GM21360 (cell line): ENCODE results near the gene SLC4A9.
"Not testable (repeated sequence)": the region's sequence is repeated elsewhere in the genome, so short reads cannot be mapped to it uniquely, and the experiment has no call there.

Experiments used
- ATAC-seq: cut with Tn5 transposase; IDR thresholded peaks from one replicate; pipeline ENCODE4 v1.9.1; 2021; ENCODE audit warnings: mild to moderate bottlenecking, moderate library complexity; ENCODE audit not compliant: unreplicated experiment

The SLC4A9 gene

GRCh38 chr5:140393738-140394137 is 33.7 kb downstream of the SLC4A9 start:
- ATAC-seq, result no peak

GRCh38 chr5:140398379-140398811 is 38.4 kb downstream of the SLC4A9 start:
- no peak for ATAC-seq

GRCh38 chr5:140399979-140400729 is 40.2 kb downstream of the SLC4A9 start:
- peak; percentile 1 for ATAC-seq

- ATAC-seq, result peak; percentile 61
These were observed 40.9 kb downstream of the SLC4A9 start for GRCh38 chr5:140400730-140401361.

GRCh38 chr5:140401362-140402257 is 41.6 kb downstream of the SLC4A9 start, which contains the start of gene ANKHD1:
ANKHD1 (plus strand) TSS chr5:140401833; CDS start chr5:140401968, 135 bp downstream.
- peak; percentile 81 for ATAC-seq

- ATAC-seq, result no peak
These were observed 42.5 kb downstream of the SLC4A9 start for GRCh38 chr5:140402258-140403074.

- no peak for ATAC-seq
These were observed 43.6 kb downstream of the SLC4A9 start for GRCh38 chr5:140403613-140404012.

- no peak for ATAC-seq
These were observed 48.8 kb downstream of the SLC4A9 start for GRCh38 chr5:140408750-140409241.

- ATAC-seq, result no peak
These were observed 53.2 kb downstream of the SLC4A9 start for GRCh38 chr5:140413230-140413629.

- ATAC-seq, result no peak
These were observed 57.2 kb downstream of the SLC4A9 start for GRCh38 chr5:140417235-140417634.

GRCh38 chr5:140418862-140419520 is 59.0 kb downstream of the SLC4A9 start:
- ATAC-seq, result no peak

- ATAC-seq, result no peak
These were observed 60.2 kb downstream of the SLC4A9 start for GRCh38 chr5:140420226-140420570.

GRCh38 chr5:140420665-140421361 is 60.8 kb downstream of the SLC4A9 start:
- ATAC-seq, result no peak

- not testable (repeated sequence) for ATAC-seq
These were observed 61.4 kb downstream of the SLC4A9 start for GRCh38 chr5:140421375-140421774.

GRCh38 chr5:140423609-140424008 is 63.6 kb downstream of the SLC4A9 start:
- no peak for ATAC-seq

GRCh38 chr5:140424135-140424534 is 64.1 kb downstream of the SLC4A9 start:
- no peak for ATAC-seq
